ENCODE data around the gene AQP5. TPM values are rescaled to one million over a fixed set of nuclear protein-coding genes. Genes with fewer than 3 reads are reported as not detected.

AQP5 gene
- total RNA-seq, 1 donor = not detected

- no peak overlapping the region for H3K27ac ChIP-seq (ENCODE audit: low read depth, low read length)
- H3K4me1 ChIP-seq (ENCODE audit: insufficient read depth, low read length) = peaks cover 9% of the 10 kb centered on the region
- no peaks in the 10 kb centered on the region for H3K9me3 ChIP-seq (ENCODE audit: low read depth, low read length)
- TF ChIP-seq CTCF (IDR thresholded peaks at IDR 0.05; ENCODE audit: extremely low read depth, low read depth, low read length) = no peak
- H2AFZ ChIP-seq (ENCODE audit: low read length) = no peak overlapping the region
- no peak overlapping the region for H3K4me2 ChIP-seq (ENCODE audit: insufficient read depth, low read length)
- H3K4me3 ChIP-seq (ENCODE audit: insufficient read depth, low read length) = no peak overlapping the region
- no peaks in the 10 kb centered on the region for H3K36me3 ChIP-seq (ENCODE audit: insufficient read depth, low read length)
- no peaks in the 10 kb centered on the region for H4K20me1 ChIP-seq (ENCODE audit: insufficient read depth, low read length)
- peak; percentile 86 for DNase-seq (ENCODE audit: insufficient read length, low spot score, missing footprints)
- peaks cover 81% of the 10 kb centered on the region for H3K27me3 ChIP-seq (ENCODE audit: insufficient read depth, low read length)
- no peaks in the 10 kb centered on the region for H3K79me2 ChIP-seq (ENCODE audit: insufficient read depth, low read length)
Observed at GRCh38 chr12:49960474-49961110, 1.1 kb upstream of the AQP5 start.

- Histone ChIP-seq H3K27me3 (ENCODE audit: insufficient read depth, low read length) (peaks cover 70% of the 10 kb centered on the region), H2AFZ (ENCODE audit: low read length) (no peak overlapping the region), H3K4me3 (ENCODE audit: insufficient read depth, low read length) (no peak overlapping the region)
Observed at GRCh38 chr12:49961993-49962764, 507 bp downstream of the AQP5 start.

DNA sequence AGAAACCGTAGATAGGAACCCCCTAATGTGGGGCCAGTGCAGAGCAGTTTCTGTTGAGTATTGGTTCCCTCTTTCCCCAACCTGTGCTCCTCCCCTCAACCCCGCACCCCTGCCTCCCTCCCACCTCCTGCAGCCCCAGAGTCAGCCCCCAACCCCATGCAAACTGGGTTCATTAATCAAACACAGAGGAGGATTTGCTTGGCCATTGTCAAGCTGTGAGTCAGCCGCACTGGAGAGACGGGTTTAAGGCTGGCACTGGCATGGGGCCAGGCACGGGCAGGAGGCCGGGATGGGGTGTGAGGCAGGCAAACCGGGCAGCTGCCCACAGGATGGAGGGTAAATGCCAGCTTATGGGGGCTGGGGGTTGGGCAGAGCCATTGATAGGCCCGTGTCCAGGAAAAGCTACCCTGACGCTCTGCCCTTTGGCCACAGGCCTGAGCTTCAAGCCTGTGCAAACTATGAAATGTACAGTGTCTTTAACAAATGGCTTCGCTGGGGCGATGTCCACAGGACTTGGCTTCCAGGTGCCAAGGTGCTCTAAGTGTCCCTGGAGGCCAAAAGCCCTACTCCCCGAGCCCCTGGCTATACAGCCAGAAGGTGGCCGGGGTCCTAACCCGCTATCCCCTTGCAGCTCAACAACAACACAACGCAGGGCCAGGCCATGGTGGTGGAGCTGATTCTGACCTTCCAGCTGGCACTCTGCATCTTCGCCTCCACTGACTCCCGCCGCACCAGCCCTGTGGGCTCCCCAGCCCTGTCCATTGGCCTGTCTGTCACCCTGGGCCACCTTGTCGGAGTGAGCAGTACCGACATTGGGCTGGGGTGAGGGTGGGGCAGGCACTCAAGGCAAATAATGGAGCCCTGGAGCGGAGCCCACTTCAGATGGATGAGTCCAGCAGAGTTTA lies 1.4 kb downstream of the AQP5 start:
- no peak overlapping the region for H3K4me2 ChIP-seq (ENCODE audit: insufficient read depth, low read length)
- no peaks in the 10 kb centered on the region for H3K9me3 ChIP-seq (ENCODE audit: low read depth, low read length)
- H3K79me2 ChIP-seq (ENCODE audit: insufficient read depth, low read length) = no peaks in the 10 kb centered on the region
- no peaks in the 10 kb centered on the region for H3K36me3 ChIP-seq (ENCODE audit: insufficient read depth, low read length)
- TF ChIP-seq CTCF (IDR thresholded peaks at IDR 0.05; ENCODE audit: extremely low read depth, low read depth, low read length) = no peak
- peaks cover 67% of the 10 kb centered on the region for H3K27me3 ChIP-seq (ENCODE audit: insufficient read depth, low read length)
- H3K27ac ChIP-seq (ENCODE audit: low read depth, low read length) = no peak overlapping the region
- H4K20me1 ChIP-seq (ENCODE audit: insufficient read depth, low read length) = no peaks in the 10 kb centered on the region
- H3K4me3 ChIP-seq (ENCODE audit: insufficient read depth, low read length) = no peak overlapping the region
- no peak overlapping the region for H2AFZ ChIP-seq (ENCODE audit: low read length)
- peak; percentile 98 for DNase-seq (ENCODE audit: insufficient read length, low spot score, missing footprints)
- H3K4me1 ChIP-seq (ENCODE audit: insufficient read depth, low read length) = peaks cover 9% of the 10 kb centered on the region

More at GRCh38 chr12:49961993-49962764, 507 bp downstream of the AQP5 start:
- no peaks in the 10 kb centered on the region for H3K36me3 ChIP-seq (ENCODE audit: insufficient read depth, low read length)
- TF ChIP-seq CTCF (IDR thresholded peaks at IDR 0.05; ENCODE audit: extremely low read depth, low read depth, low read length) = no peak
- peaks cover 9% of the 10 kb centered on the region for H3K4me1 ChIP-seq (ENCODE audit: insufficient read depth, low read length)
- no peaks in the 10 kb centered on the region for H4K20me1 ChIP-seq (ENCODE audit: insufficient read depth, low read length)
- H3K4me2 ChIP-seq (ENCODE audit: insufficient read depth, low read length) = no peak overlapping the region
- DNase-seq (ENCODE audit: insufficient read length, low spot score, missing footprints) = peak; percentile 79
- no peaks in the 10 kb centered on the region for H3K9me3 ChIP-seq (ENCODE audit: low read depth, low read length)
- no peaks in the 10 kb centered on the region for H3K79me2 ChIP-seq (ENCODE audit: insufficient read depth, low read length)
- no peak overlapping the region for H3K27ac ChIP-seq (ENCODE audit: low read depth, low read length)
